Measurements from ENCODE around the gene NRP2. TPM values are rescaled to one million over a fixed set of nuclear protein-coding genes. Genes with fewer than 3 reads are reported as not detected.

The NRP2 gene
- total RNA-seq, 1 donor from 2014 or later = 90.3 TPM

GRCh38 chr2:205834796-205835195, 152.5 kb downstream of the NRP2 start:
- Mint-ChIP-seq H3K9me3 (peaks cover 3% of the 10 kb centered on the region), H3K4me3 (no peak overlapping the region), H3K4me1 (peaks cover 9% of the 10 kb centered on the region), H3K27ac (ENCODE audit: unreplicated experiment) (no peak overlapping the region), H3K27me3 (ENCODE audit: low read depth) (no peaks in the 10 kb centered on the region), H3K36me3 (ENCODE audit: low read depth) (peaks cover 3% of the 10 kb centered on the region)
- TF ChIP-seq CTCF (conservative IDR thresholded peaks at IDR 0.05) = no peak
- DNase-seq (ENCODE audit: low read depth, low spot score) = no peak

DNA sequence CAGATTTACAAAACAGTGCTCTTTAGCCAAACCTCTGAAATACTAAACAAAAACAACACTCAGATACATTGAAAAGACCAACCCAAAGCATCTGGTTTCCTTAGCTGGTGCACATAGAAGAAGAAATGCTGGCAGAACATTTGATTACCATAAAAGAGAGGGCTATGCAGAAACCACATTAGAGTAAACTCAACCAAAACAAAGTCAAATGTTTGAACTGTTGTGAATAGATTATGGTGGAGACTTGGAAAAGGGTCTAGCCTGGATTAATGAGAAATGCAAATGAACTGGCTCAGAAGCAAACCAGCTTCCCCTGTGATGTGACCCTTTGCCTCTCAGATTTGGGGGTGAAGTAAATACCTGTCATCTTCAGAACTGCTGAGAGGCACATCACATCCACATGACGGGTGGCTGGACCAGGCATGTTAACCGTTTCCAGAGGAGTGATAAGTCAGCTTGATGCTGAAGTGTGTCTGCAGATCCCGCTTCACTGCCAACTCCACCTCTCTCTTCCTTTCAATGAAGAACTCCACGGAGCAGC, 153.0 kb downstream of the NRP2 start:
- H3K4me3 Mint-ChIP-seq = no peak overlapping the region
- H3K27me3 Mint-ChIP-seq (ENCODE audit: low read depth) = no peaks in the 10 kb centered on the region
- peaks cover 3% of the 10 kb centered on the region for H3K36me3 Mint-ChIP-seq (ENCODE audit: low read depth)
- H3K4me1 Mint-ChIP-seq = peaks cover 9% of the 10 kb centered on the region
- no peak for DNase-seq (ENCODE audit: low read depth, low spot score)
- peaks cover 3% of the 10 kb centered on the region for H3K9me3 Mint-ChIP-seq
- no peak overlapping the region for H3K27ac Mint-ChIP-seq (ENCODE audit: unreplicated experiment)
- TF ChIP-seq CTCF (conservative IDR thresholded peaks at IDR 0.05) = no peak

DNA sequence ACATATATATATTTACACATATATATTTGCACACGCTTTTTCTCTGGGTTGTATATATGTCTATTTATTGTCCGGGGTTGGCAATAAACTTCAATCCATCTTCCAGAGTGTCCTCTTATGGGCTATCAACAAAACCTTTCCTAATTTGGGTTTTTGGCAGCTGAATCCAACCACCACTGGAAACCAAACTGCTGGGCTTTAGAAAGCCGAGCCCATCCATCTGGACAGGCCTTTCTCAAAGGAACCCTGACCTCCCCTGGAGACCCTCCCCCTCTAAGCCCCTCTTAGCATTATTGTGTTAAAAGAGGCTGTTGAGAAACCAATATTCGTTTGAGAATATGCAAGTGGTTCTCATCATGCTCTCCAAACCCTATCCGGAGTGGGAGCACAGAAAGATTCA, 153.6 kb downstream of the NRP2 start:
- H3K9me3 Mint-ChIP-seq = peaks cover 3% of the 10 kb centered on the region
- no peak overlapping the region for H3K4me3 Mint-ChIP-seq
- peaks cover 3% of the 10 kb centered on the region for H3K36me3 Mint-ChIP-seq (ENCODE audit: low read depth)
- no peaks in the 10 kb centered on the region for H3K27me3 Mint-ChIP-seq (ENCODE audit: low read depth)
- no peak for DNase-seq (ENCODE audit: low read depth, low spot score)
- H3K27ac Mint-ChIP-seq (ENCODE audit: unreplicated experiment) = no peak overlapping the region
- no peak for TF ChIP-seq CTCF (conservative IDR thresholded peaks at IDR 0.05)
- H3K4me1 Mint-ChIP-seq = peaks cover 9% of the 10 kb centered on the region

GRCh38 chr2:205836477-205837221, 154.3 kb downstream of the NRP2 start:
- no peak for TF ChIP-seq CTCF (conservative IDR thresholded peaks at IDR 0.05)
- Mint-ChIP-seq H3K4me1 (peaks cover 12% of the 10 kb centered on the region), H3K9me3 (peaks cover 3% of the 10 kb centered on the region), H3K27me3 (ENCODE audit: low read depth) (no peaks in the 10 kb centered on the region), H3K36me3 (ENCODE audit: low read depth) (peaks cover 3% of the 10 kb centered on the region), H3K4me3 (no peak overlapping the region), H3K27ac (ENCODE audit: unreplicated experiment) (no peak overlapping the region)
- no peak for DNase-seq (ENCODE audit: low read depth, low spot score)

DNA sequence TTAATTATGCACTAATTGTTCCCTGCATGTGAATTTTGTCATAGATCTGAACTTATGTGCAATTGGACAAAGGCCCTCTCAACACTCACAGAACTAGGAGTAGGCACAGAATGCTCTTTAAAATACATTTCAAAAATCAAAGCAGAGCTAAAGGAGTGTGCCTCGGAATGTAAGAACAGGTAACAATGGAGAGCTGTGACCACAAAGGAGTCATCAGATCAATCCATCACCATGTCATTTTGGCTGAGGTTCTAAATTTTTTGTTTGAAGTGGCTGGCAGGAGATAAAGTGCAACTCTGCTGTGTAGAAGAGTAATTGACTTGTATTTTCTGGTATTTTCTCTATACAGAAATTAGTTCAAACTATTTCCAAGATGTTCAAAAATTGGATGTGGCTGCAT, 155.4 kb downstream of the NRP2 start:
- H3K4me3 Mint-ChIP-seq = no peak overlapping the region
- peaks cover 3% of the 10 kb centered on the region for H3K9me3 Mint-ChIP-seq
- peaks cover 3% of the 10 kb centered on the region for H3K36me3 Mint-ChIP-seq (ENCODE audit: low read depth)
- no peak for TF ChIP-seq CTCF (conservative IDR thresholded peaks at IDR 0.05)
- H3K27me3 Mint-ChIP-seq (ENCODE audit: low read depth) = no peaks in the 10 kb centered on the region
- no peak for DNase-seq (ENCODE audit: low read depth, low spot score)
- no peak overlapping the region for H3K27ac Mint-ChIP-seq (ENCODE audit: unreplicated experiment)
- peaks cover 13% of the 10 kb centered on the region for H3K4me1 Mint-ChIP-seq

All from neural crest cell (in vitro differentiated cells).